Activated CD4-positive, alpha-beta T cell treated with anti-CD3 and anti-CD28 coated beads for 4 hours (primary cell): Measurements from ENCODE around the gene NTM.

Experiments
- DNase-seq, 2 donors: peaks; one replicate each; pipeline ENCODE4 v3.0.0-alpha.2; 2020

The NTM gene

GRCh38 chr11:131691181-131692041 lies 321.0 kb downstream of the NTM start:
- no peak for DNase-seq

GRCh38 chr11:131692151-131692550 lies 321.7 kb downstream of the NTM start:
- no peak for DNase-seq

- no peak for DNase-seq
Measured at GRCh38 chr11:131692961-131693360, 322.5 kb downstream of the NTM start.

- DNase-seq = no peak
Measured at GRCh38 chr11:131693756-131694155, 323.3 kb downstream of the NTM start.

- DNase-seq = peak; percentile 19 to 35
Measured at GRCh38 chr11:131694526-131695424, 324.4 kb downstream of the NTM start.

GRCh38 chr11:131695889-131696429 lies 325.5 kb downstream of the NTM start:
- no peak for DNase-seq

GRCh38 chr11:131696690-131697089 lies 326.3 kb downstream of the NTM start:
- DNase-seq = no peak

GRCh38 chr11:131703311-131703710 lies 332.9 kb downstream of the NTM start:
- DNase-seq = no peak

GRCh38 chr11:131704682-131705081 lies 334.3 kb downstream of the NTM start:
- DNase-seq = no peak

- no peak for DNase-seq
Measured at GRCh38 chr11:131710511-131710910, 340.1 kb downstream of the NTM start.

GRCh38 chr11:131712897-131713296 lies 342.5 kb downstream of the NTM start:
- DNase-seq = no peak

GRCh38 chr11:131713529-131714134 lies 343.2 kb downstream of the NTM start:
- DNase-seq = no peak

GRCh38 chr11:131717616-131718015 lies 347.2 kb downstream of the NTM start:
- DNase-seq = no peak

- no peak for DNase-seq
Measured at GRCh38 chr11:131723088-131723487, 352.7 kb downstream of the NTM start.

GRCh38 chr11:131724436-131724975 lies 354.1 kb downstream of the NTM start:
- no peak for DNase-seq

GRCh38 chr11:131734871-131735270 lies 364.5 kb downstream of the NTM start:
- DNase-seq = no peak

- no peak for DNase-seq
Measured at GRCh38 chr11:131737357-131737756, 366.9 kb downstream of the NTM start.

- no peak for DNase-seq
Measured at GRCh38 chr11:131739243-131739882, 368.9 kb downstream of the NTM start.

- no peak for DNase-seq
Measured at GRCh38 chr11:131744847-131745246, 374.4 kb downstream of the NTM start.

- DNase-seq = no peak
Measured at GRCh38 chr11:131745405-131745804, 375.0 kb downstream of the NTM start.

- DNase-seq = no peak
Measured at GRCh38 chr11:131746201-131746600, 375.8 kb downstream of the NTM start.
